PC-9 (cell line): ENCODE results near the gene CRB3.

Experiments used
- CTCF ChIP-seq: fragments of 200-600 bp; sonication (generic); conservative IDR thresholded peaks from 2 replicates; pipeline ENCODE4 v1.6.1; 2017; ENCODE audit warnings: mixed run types, antibody characterized with exemption, mild to moderate bottlenecking, moderate library complexity
- EZH2 ChIP-seq: fragments of 200-600 bp; sonication (generic); IDR thresholded peaks from 2 replicates; pipeline ENCODE4 v1.8.0; 2017; ENCODE audit warnings: antibody characterized with exemption, low read depth

DNA sequence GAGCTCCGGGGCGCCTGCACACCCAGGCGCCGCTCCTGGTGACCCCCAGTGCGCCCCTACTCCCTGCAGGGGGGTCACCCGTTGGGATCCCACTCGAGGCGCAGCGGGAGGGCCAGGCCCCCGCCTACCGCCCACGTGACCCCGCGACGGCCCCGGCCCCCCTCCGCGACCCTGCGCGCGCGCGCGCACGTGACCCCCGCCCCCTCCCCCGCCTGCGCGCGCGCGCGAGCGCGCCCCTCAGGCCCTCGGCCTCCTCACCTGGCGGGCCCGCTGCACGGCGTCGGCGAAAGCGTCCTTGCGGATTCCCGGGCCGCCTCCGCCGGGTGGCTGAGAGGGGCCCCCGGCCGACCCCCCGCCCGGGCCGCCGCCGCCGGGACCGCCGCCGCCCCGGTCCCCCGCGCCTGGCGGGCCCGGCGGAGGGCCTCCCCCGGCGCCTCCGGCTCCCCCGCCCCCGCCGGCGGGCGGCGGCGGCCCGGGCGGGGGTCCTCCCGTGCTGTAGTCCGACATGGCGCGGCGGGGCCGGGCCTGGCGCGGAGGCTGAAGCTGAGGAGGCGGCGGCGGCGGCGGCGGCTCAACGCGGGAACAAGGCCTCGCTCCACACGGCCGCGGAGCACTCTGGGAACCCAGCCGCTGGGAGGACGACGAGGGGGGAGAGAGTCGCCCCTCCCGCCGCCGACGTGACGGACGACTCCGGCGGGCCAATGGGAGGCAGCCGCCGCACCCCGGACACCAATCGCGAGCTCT is 39.7 kb upstream of the CRB3 start, which contains the start of gene KHSRP:
- no peak for TF ChIP-seq CTCF
- TF ChIP-seq EZH2 = no peak
